GM11168 (cell line): ENCODE data around the gene USP47.

Experiments
- in situ Hi-C: fragments of 300-500 bp; cut with MboI; formaldehyde crosslinking; loops from one replicate; pipeline ENCODE4 v1.12.0; 2022; ENCODE audit warnings: low sequenced_read_pairs; ENCODE audit not compliant: unreplicated experiment

Gene USP47

GRCh38 chr11:11989774-11990744 lies 148.3 kb downstream of the USP47 start:
- in situ Hi-C loops: no loop called here

- in situ Hi-C loops: no loop called here
These were observed 150.8 kb downstream of the USP47 start for GRCh38 chr11:11992257-11993212.

DNA sequence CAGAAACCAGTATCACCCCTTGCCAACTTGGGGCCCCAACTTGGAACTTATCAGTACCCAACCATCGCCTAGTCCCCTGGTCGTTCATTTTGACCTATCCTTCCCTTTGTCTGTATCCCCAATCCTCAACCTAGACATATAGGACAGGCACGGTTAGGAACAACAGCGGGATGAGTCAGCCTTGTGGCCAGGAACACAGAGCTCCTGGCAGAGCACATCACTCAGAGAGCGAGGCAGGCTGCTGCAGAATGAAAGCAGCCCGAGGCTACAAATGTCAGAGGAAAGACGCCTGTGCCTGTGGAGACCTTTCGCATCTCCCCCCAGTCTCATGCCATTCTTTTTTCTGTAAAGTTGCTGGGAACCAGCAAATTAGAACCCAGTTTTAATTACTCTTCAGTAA lies 152.1 kb downstream of the USP47 start:
- in situ Hi-C loops: no loop called here

GRCh38 chr11:11995601-11996000 lies 153.8 kb downstream of the USP47 start:
- in situ Hi-C loops: no loop called here

- in situ Hi-C loops: no loop called here
These were observed 154.7 kb downstream of the USP47 start for GRCh38 chr11:11996321-11997048.

DNA sequence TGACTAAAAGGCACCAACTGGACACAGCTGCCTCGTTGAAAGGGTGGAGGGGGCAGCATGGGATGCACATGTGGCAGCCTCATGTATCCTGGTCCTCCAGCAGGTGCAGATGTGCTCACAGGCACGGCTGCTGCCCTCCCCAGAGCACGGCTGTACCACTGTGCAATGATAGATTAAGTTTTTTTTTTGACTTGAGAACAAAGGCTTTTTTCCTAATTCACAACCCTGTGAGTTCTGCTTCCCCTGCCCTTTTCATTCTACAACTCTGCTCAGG lies 155.2 kb downstream of the USP47 start:
- in situ Hi-C loops: no loop called here

- in situ Hi-C loops: no loop called here
These were observed 156.5 kb downstream of the USP47 start for GRCh38 chr11:11998091-11998781.

DNA sequence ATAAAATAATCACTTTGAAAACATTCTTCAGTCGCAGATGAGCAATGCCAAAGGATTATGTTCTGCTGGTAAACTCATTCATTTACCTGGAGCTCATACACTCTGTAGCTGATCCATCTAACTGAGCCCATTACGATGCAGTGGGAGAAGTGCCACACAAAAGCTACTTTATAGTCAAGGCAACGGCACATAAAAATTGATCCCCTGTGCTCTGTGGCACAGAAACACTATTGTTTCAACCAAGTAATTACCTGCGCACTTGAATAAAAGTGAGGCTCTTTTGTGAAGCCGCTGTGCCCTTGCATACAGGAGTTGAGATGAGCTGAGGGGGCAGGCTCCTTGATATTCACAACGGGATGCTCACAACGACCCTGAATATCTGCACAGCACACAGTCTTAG lies 159.4 kb downstream of the USP47 start:
- in situ Hi-C loops: no loop called here

DNA sequence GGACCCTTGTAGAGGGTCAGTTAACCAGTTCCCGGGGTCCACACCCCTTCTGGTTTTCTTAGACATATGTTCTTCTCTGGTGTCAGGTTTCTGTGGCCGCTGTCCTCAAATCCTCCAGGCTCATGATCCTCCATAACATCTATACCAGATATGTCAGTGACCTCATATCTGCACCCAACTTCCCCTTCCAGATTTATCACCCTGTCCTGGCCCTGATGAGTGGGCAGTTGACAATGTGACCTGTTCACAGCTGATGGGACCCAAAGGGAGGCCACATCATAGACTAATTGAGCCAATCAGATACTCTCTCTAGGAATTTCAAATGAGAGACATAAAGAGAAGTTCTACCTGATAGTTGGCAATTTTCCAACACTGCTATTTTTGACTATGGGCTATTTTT lies 161.6 kb downstream of the USP47 start:
- in situ Hi-C loops: no loop called here

DNA sequence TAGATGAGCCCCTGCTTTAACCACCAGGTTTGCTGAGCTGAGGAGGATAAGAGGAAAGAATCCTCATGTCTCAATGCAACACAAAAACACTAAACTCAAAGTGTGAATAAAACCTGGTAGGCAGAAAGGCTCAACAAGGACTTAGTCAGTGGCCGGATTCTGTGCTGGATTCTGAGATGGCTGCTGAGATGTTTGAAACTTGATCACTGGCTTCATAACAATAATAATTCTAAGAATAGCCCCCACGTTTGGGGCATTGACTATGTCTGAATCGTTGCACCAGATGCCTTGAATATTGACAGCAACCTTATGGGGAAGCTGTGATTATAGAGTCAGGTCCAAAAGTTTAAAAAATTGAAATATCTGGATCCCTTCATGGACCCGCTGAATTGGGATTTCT lies 162.0 kb downstream of the USP47 start:
- in situ Hi-C loops: no loop called here

DNA sequence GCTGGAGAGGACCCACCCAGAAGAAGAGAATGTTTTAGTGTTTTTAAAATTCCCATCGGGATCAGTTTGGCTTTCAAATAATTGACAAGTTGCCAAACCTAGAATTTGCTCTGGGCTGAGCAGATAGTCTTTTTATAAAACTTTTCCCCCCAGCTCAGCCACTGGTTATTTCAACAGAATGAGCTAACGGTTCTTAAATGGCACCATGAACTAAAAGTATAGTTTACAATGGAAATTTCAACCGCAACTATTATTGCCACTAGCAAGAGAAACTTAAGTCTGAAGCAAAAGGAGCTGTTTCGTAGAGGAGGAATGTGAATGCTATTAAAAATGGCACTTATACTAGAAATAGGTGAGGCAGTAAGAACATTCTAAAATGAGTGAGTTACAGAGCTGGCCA lies 163.3 kb downstream of the USP47 start:
- in situ Hi-C loops: no loop called here

- in situ Hi-C loops: no loop called here
These were observed 163.7 kb downstream of the USP47 start for GRCh38 chr11:12005476-12005875.

DNA sequence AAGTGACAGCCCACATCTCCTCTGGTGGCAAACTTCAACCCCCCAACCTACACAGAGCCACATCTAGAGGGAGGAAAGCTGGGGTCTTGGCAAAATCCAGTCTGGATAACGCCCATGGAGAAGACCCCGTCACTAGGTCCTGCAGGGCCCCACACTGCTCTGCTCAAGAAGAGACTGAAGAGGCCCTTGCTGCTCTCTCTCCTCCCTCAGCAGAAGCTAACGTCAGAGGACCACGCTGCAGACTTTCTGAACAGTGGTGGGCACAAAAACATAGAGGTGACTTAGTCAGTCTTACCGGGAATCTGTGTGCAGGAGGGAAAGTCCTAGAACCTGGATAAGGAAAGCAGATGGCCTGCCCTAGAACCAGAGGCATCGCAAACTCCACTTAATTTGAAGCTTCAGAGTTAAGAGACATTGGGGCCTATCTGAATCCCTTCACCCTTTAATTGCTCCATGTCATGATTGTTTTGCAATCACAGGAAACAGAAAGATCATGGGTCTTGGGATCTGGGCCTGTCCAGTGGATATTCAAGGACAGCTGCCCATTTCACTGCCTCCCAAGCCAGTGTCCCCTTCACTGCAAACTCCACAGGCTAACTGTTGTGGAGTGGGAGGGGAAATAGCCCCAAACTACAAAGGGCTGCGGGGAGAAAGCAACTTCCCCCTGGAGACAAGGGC lies 164.9 kb downstream of the USP47 start:
- in situ Hi-C loops: no loop called here

DNA sequence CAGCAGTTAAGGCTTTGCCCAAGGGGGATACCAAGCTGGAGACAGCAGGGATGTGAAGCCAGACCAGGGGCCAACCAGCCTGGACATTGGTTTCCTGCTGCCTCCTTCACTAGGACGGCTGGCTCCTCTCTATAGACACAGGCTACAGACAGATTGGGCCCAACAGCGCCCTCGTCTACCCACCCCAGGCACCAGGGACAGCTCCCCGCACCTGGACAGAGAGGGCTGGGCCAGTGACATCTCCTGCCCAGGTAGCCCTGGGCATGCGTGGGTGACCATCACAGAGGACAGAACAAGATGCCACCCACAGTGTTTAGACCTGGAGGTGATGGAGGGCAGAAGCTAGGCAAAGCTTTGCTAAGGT lies 165.4 kb downstream of the USP47 start:
- in situ Hi-C loops: no loop called here

GRCh38 chr11:12007769-12008737 lies 166.3 kb downstream of the USP47 start, which contains the start of gene DKK3:
DKK3 (minus strand) TSS chr11:12008626; CDS start chr11:12008582, 44 bp downstream.
- in situ Hi-C loops: no loop called here
